Pulmonary artery endothelial cell (primary cell): ENCODE results near the gene TBC1D7. TPM values are rescaled to one million over a fixed set of nuclear protein-coding genes. Genes with fewer than 3 reads are reported as not detected.

Experiments
- DNase-seq: peaks from one replicate; pipeline ENCODE4 v3.0.0-alpha.2; 2011; ENCODE audit warnings: low read depth, low spot score
- total RNA-seq: library from RNA; depleted of rRNA; stranded (reverse); fragments of >200 nt; gene quantifications from 2 replicates; pipeline ENCODE4 v1.2.3, GENCODE V29; 2014

TBC1D7 gene
- total RNA-seq, 1 donor from 2014 or later, result 21.9 TPM

DNA sequence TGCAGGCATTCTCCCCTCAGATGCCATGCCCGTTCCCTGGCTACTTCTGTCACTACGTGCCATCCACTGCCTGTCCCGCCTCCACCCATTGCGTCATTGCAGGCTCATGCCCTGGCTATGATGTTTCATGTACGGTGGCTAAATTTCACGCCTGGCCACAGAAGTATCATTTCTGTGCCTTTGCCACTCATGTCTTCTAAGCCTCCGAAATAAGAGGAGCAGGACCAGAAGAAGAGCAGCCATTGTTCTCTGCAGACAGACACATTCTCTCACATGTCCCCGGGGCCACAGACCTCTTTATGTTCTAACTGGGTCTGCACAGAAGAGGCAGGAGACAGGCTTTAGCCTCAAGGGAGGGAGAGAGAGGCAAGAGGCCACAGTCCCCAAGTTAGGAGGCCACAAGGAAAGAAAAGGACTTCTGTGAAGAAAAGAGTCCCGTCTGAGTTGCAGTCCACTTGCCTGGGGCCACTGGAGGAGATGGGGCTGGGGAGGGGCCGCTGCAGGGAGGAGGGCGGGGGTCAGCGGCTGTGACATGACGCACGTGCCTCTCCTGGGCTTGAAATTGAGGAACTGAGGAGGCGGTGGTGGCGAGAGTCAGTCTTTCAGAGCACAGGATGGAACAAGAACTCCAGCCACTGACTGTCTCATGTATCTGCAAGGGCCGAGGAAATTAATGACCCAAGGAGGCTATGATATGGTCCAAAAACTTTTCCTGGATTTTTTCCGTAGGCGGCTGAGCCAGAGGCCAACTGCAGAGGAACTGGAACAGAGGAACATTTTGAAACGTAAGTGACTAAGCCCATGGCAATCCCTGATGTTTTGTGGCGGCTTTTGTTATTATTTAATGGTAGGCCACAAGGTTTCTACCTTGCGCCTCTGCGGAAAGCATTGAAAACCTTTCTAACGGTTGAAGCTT lies 55.9 kb downstream of the TBC1D7 start:
- no peak for DNase-seq

DNA sequence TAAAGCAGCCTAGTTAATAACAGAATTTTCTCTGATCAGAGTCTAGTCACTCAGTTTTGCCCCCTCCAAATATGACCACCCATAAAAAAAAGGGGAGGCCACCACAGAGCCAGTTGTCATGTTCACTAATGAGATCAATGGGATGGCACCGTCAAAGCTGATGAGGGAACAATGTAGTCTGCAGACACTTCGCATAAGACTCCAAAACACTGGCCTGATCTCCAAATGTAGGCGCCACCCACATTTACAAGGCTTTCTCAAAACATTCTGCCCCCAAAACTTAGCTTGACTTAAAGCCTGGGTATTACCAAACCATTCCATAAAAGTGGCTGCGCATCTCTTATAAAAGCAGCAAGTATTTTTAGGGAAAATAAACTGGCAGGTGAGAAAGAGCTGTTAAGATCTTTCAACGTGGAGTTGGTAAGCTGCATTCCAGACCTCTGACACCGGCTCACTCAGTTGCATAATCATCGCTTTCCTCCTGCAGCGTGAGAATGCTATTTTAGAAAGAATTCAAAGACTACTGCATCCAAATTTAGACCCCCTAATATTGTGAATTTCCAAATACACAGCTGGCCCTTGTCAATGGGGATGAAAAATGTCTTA lies 59.3 kb downstream of the TBC1D7 start:
- no peak for DNase-seq

DNA sequence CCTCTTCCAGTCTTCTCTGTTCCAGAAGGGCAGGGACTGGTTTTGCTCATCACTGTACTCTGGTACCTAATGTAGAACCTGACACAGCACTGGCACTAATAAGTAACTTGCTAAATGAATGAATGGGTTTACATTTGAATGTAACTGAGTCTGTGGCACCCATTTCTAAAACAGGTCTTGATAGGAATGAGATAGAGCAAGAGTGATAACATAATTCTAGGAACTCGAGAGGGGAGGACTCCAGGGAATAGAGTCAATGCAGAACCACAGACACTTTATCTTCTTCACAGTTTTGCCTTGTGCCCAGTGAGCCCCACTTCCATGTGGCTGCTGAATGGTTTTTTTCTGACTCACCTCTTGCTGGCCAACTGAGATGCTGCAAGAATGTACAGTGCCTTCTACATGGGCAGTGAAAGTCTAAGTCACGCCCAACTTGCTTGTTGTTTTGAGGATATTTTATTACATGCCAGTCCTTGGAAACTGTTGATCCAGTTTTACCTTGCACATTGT lies 61.1 kb downstream of the TBC1D7 start:
- DNase-seq, result no peak

DNA sequence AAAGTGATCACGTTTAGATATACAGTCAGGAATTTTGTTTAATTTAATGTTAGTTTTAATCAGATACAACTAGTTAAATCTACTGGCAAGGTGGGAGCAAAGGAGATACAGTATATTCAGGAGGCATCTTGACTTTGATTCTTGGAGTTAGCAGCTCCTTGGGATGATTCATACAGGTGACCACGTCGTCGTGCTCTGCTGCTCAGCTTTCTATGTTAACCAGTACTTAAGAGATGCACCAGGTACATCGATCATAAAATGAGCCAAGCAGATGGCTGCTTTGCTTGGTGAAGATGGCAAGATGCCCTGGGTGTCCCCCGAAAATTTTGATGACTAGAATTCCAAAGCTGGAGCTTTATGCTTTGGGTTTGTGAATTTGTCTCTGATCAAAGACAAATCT lies 64.7 kb downstream of the TBC1D7 start:
- no peak for DNase-seq

DNA sequence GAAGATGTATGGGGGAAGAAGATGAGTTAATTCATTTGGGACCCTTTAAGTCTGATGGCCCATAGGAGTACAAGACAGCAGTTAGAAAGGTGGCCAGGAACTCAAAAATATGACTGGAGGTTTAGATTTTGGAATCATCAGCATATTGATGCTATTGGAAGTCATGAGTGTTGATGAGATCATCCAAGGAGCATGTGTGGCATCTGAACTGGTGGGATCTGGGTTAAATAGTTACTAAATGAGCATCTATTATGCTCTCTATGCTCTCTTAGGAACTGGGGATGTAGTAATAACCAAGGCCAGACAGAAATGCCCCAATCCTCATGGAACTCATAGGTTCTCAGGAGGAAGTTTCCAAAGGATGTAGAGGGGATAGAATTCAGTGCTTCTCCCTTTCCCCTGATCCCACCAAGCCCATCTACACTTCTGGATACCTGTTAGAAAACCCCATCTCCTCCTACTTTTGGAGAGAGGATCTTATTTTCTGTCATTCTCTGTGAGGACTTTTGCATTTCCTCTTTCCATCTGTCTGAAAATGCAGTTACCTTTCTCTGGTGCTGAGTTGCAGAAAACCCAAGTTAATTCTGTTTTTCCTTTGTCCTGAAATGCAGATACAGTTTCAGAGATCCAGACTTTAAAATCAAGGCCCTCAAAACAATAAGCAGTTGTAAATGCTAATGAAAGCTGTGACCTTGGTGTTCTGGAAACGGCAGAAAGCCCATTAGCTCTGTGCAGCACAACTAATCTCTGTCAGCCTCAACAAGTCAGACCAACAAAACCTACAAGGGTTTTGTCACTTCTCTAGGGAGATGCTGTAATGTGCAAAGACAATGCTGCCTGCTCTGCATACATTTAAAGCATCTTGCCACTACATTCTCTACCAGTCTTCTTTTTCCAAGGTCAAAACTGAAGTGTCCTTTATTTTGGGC lies 65.8 kb downstream of the TBC1D7 start:
- DNase-seq, result no peak

DNA sequence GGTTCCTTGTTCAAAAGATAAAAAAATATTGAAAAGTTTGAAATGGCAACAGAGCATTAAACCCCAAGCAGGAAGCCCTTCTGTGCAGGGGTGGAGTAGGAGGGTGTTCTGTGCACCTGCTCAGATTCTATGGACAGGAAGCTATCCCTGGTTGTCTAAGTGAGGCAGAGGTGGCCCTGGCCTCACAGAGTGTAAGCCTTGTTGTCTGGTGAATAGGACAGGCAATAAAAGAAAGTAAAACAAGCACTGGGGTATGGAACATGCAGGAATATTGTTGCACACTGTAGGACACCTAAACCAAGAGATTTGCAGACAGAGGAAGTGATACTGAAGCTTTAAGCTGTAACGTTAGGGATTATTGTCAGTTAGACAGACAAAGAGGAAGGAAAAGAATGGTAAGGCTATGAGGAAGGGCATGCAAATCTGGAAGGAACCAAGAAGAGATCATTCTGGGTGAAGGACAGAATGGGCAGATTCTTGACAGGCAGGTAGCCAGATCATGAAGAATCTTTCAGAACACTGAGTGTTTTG lies 66.8 kb downstream of the TBC1D7 start:
- no peak for DNase-seq

DNA sequence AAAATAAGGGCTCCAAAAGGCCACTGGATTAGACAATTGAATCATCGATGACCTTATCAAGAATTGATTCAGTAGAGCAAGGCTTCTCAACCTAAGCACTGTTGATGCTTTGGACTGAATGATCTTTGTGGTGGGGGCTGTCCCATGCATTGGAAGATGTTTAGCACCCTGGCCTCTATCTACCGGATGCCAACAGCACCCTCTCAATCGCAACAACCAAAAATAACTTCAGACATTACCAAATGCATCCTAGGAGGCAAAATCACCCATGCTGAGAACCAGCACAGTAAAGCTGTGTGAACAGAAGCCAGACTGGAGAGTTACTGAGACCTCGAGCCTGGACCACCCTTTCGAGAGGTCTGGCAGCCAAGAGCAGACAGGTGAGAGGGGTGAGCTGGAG lies 67.5 kb downstream of the TBC1D7 start:
- no peak for DNase-seq

DNA sequence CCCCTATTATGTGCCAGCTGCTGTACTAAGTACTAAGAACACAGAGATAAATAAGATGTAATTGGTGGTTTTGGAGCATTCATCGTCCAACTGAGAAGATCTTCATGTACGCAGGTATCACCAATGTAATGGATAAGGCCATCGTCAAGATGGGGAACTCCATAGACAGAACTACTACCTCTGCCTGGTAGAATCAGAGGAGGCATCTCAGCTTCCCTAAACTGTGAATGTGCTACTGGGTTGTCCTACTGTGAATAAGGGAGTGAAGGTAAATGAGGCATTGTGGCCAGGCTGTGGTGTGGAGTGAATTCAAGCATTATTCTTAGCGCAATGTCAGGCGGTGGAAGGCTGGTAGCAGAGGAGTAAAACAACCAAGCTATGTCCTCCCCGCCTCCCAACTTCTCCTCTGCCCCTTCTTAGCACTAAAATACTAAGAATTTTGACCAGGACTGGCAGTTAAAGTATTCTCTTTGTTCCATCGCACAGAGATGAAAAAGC lies 68.2 kb downstream of the TBC1D7 start:
- no peak for DNase-seq

DNA sequence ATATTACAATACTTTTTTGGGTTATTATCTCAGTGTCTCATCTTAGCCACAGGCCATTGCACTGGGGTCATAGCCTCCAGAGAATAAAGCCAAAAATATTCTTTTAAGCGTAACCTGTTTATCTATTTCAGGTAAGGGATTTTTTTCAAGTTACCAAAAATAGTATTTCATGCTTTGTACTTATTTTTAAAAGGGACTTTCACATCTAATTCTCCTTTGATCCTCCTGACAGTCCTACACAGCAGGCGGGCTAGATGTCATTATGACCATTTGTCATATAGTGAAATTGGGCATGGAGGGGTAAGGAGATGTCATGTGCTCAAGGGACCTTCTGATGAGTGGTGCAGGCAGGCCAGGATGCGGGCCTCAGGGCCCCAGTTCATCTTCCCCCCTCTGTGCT lies 68.9 kb downstream of the TBC1D7 start:
- DNase-seq, result no peak

DNA sequence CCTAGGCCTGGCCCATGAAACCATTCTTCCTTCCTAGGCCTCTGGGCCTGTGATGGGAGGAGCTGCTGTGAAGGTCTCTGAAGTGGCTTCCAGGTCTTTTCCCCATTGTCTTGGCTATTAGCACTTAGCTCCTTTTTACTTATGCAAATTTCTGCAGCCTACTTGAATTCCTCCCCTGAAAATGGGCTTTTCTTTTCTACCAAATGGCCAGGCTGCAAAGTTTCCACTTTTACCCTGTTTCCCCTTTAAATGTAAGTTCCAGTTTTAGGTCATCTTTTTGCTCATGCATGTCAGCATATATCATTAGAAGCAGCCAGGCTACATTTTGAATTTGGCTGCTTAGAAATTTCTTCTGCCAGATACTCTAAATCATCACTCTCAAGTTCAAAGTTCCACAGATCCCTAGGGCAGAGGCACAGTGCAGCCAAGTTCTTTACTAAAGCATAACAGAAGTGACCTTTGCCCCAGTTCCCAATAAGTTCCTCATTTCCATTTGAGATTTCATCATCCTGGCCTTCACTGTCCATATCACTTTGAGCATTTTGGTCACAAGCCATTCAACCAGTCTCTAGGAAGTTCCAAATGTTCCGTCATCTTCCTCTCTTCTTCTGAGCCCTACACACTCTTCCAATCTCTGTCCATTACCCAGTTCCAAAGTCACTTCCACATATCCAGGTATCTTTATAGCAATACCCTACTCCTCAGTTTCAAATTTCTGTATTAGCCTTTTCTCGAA lies 71.9 kb downstream of the TBC1D7 start:
- DNase-seq, result no peak

Other genes with a start within 250 kb of the TBC1D7 start
- gene GFOD1, start 159.1 kb upstream of the TBC1D7 start, total RNA-seq, result 37.7 and 47.2 TPM in 2 replicates
- gene SIRT5, start 246.1 kb upstream of the TBC1D7 start, total RNA-seq, result 7.9 and 8.2 TPM in 2 replicates